H9 (cell line): ENCODE data around the gene ALAS1. TPM values are rescaled to one million over a fixed set of nuclear protein-coding genes. Genes with fewer than 3 reads are reported as not detected.

ENCODE experiments used
- DNase-seq: peaks from one replicate; pipeline ENCODE4 v3.0.0-alpha.2; 2017
- H2AFZ ChIP-seq: one replicate; pipeline ENCODE4 v1.6.1; 2013; ENCODE audit warnings: mild to moderate bottlenecking, low read length, control low read depth, moderate library complexity
- H2AK5ac ChIP-seq: 2 replicates; pipeline ENCODE4 v1.6.1; 2013; ENCODE audit warnings: low read length, control low read depth, mixed read lengths; ENCODE audit not compliant: insufficient read length
- H2BK120ac ChIP-seq: one replicate; pipeline ENCODE4 v1.6.1; 2013; ENCODE audit warnings: low read depth, mild to moderate bottlenecking, low read length, control low read depth, inconsistent platforms; ENCODE audit not compliant: poor library complexity, severe bottlenecking
- H2BK12ac ChIP-seq: 2 replicates; pipeline ENCODE4 v1.6.1; 2013; ENCODE audit warnings: low read length, control low read depth, mixed read lengths, low read depth; ENCODE audit not compliant: insufficient read length
- H2BK15ac ChIP-seq: 2 replicates; pipeline ENCODE4 v1.6.1; 2013; ENCODE audit warnings: low read depth, low read length, control low read depth
- H2BK20ac ChIP-seq: one replicate; pipeline ENCODE4 v1.6.1; 2013; ENCODE audit warnings: low read depth, mild to moderate bottlenecking, low read length, control low read depth, inconsistent platforms; ENCODE audit not compliant: poor library complexity, severe bottlenecking
- H2BK5ac ChIP-seq: 2 replicates; pipeline ENCODE4 v1.6.1; 2013; ENCODE audit warnings: low read length, control low read depth, mixed read lengths; ENCODE audit not compliant: insufficient read length
- H3K14ac ChIP-seq: 2 replicates; pipeline ENCODE4 v1.6.1; 2013; ENCODE audit warnings: low read length, control low read depth; ENCODE audit not compliant: insufficient read depth
- H3K18ac ChIP-seq: 2 replicates; pipeline ENCODE4 v1.6.1; 2013; ENCODE audit warnings: low read depth, mild to moderate bottlenecking, mixed read lengths, low read length, control low read depth; ENCODE audit not compliant: insufficient read length
- H3K23ac ChIP-seq: 2 replicates; pipeline ENCODE4 v1.6.1; 2013; ENCODE audit warnings: low read length, control low read depth, mixed read lengths, low read depth; ENCODE audit not compliant: insufficient read length
- H3K23me2 ChIP-seq: 2 replicates; pipeline ENCODE4 v1.6.1; 2013; ENCODE audit warnings: low read depth, mild to moderate bottlenecking, mixed read lengths, low read length, control low read depth; ENCODE audit not compliant: insufficient read length, poor library complexity, severe bottlenecking
- H3K27ac ChIP-seq: 2 replicates; pipeline ENCODE4 v1.5.1; 2013; ENCODE audit warnings: low read length, control low read depth, mixed read lengths, low read depth; ENCODE audit not compliant: insufficient read length
- H3K27me3 ChIP-seq: 2 replicates; pipeline ENCODE4 v1.6.1; 2013; ENCODE audit warnings: low read length, control low read depth, inconsistent platforms; ENCODE audit not compliant: insufficient read depth
- H3K4ac ChIP-seq: 2 replicates; pipeline ENCODE4 v1.6.1; 2013; ENCODE audit warnings: low read depth, mild to moderate bottlenecking, control low read depth, inconsistent platforms, low read length, moderate library complexity
- H3K4me1 ChIP-seq: 2 replicates; pipeline ENCODE4 v1.6.1; 2013; ENCODE audit warnings: low read length, control low read depth, inconsistent platforms; ENCODE audit not compliant: insufficient read depth
- H3K4me2 ChIP-seq: 2 replicates; pipeline ENCODE4 v1.6.1; 2013; ENCODE audit warnings: low read length, control low read depth, mixed read lengths; ENCODE audit not compliant: insufficient read length, insufficient read depth
- H3K56ac ChIP-seq: 2 replicates; pipeline ENCODE4 v1.6.1; 2013; ENCODE audit warnings: low read depth, mild to moderate bottlenecking, mixed read lengths, low read length, control low read depth; ENCODE audit not compliant: insufficient read length
- H3K79me1 ChIP-seq: 2 replicates; pipeline ENCODE4 v1.6.1; 2013; ENCODE audit warnings: low read depth, mild to moderate bottlenecking, moderate library complexity, low read length, control low read depth, inconsistent platforms; ENCODE audit not compliant: insufficient read depth, poor library complexity, severe bottlenecking
- H3K79me2 ChIP-seq: 2 replicates; pipeline ENCODE4 v1.6.1; 2013; ENCODE audit warnings: low read length, control low read depth, inconsistent platforms; ENCODE audit not compliant: insufficient read depth
- H3K9ac ChIP-seq: 2 replicates; pipeline ENCODE4 v1.6.1; 2013; ENCODE audit warnings: low read length, control low read depth, mixed read lengths; ENCODE audit not compliant: insufficient read length; ENCODE audit errors: extremely low read depth
- H3K9me3 ChIP-seq: one replicate; pipeline ENCODE4 v1.6.1; 2013; ENCODE audit warnings: low read depth, low read length, inconsistent platforms; ENCODE audit not compliant: control insufficient read depth
- H3T11ph ChIP-seq: one replicate; pipeline ENCODE4 v1.6.1; 2013; ENCODE audit warnings: mild to moderate bottlenecking, low read length, control low read depth, inconsistent platforms
- H4K20me1 ChIP-seq: one replicate; pipeline ENCODE4 v1.6.1; 2013; ENCODE audit not compliant: control insufficient read depth, insufficient read length, insufficient read depth
- H4K5ac ChIP-seq: 2 replicates; pipeline ENCODE4 v1.6.1; 2013; ENCODE audit warnings: low read depth, mild to moderate bottlenecking, mixed read lengths, low read length, control low read depth; ENCODE audit not compliant: insufficient read length
- H4K8ac ChIP-seq: replicated peaks from 2 replicates; pipeline ENCODE4 v1.6.1; 2013; ENCODE audit warnings: low read length, control low read depth, mixed read lengths, low read depth; ENCODE audit not compliant: insufficient read length
- H4K91ac ChIP-seq: 2 replicates; pipeline ENCODE4 v1.6.1; 2013; ENCODE audit warnings: low read depth, mild to moderate bottlenecking, moderate library complexity, mixed read lengths, low read length, control low read depth; ENCODE audit not compliant: insufficient read length
- H3K27ac Mint-ChIP-seq, 3 experiments: 2 replicates in 2 of 3; 3 replicates in 1 of 3; pipeline ENCODE4 v1.8.0; 2020 to 2021; ENCODE audit warnings: mixed read lengths in 3 of 3, mild to moderate bottlenecking in 1 of 3, moderate library complexity in 1 of 3
- H3K27me3 Mint-ChIP-seq: 2 replicates; pipeline ENCODE4 v1.8.0; 2021; ENCODE audit warnings: low read depth, mild to moderate bottlenecking, moderate library complexity, mixed read lengths
- H3K36me3 Mint-ChIP-seq, 3 experiments: 2 replicates in 2 of 3; 3 replicates in 1 of 3; pipeline ENCODE4 v1.8.0; 2020 to 2021; ENCODE audit warnings: low read depth in 3 of 3, mixed read lengths in 3 of 3; ENCODE audit not compliant: insufficient read depth in 1 of 3
- H3K4me1 Mint-ChIP-seq, 2 experiments: 2 replicates each; pipeline ENCODE4 v1.8.0; 2020; ENCODE audit warnings: mixed read lengths in 2 of 2
- H3K4me3 Mint-ChIP-seq, 2 experiments: 2 replicates in 1 of 2; 3 replicates in 1 of 2; pipeline ENCODE4 v1.8.0; 2020 to 2021; ENCODE audit warnings: mild to moderate bottlenecking in 2 of 2, mixed read lengths in 2 of 2, moderate library complexity in 1 of 2
- H3K9me3 Mint-ChIP-seq, 2 experiments: 2 replicates in 1 of 2; 3 replicates in 1 of 2; pipeline ENCODE4 v1.8.0; 2020; ENCODE audit warnings: mild to moderate bottlenecking in 2 of 2, mixed read lengths in 2 of 2, moderate library complexity in 1 of 2
- WGBS: extraction: QIAGEN DNeasy Blood & Tissue Kit; methylation state at CpG from one replicate; pipeline ENCODE4 v1.1.7; 2013; ENCODE audit warnings: missing lambda C conversion rate, low lambda C conversion rate, mixed read lengths; ENCODE audit not compliant: insufficient read length; ENCODE audit errors: extremely low coverage; 5-methylcytosine and 5-hydroxymethylcytosine counted together
- total RNA-seq: library from RNA; stranded (reverse); gene quantifications from 2 replicates; pipeline ENCODE4 v1.2.1, GENCODE V29; 2021
- TF ChIP-seq, protein P1 (sequence below): fragments of 200-600 bp; sonication (generic); conservative IDR thresholded peaks from 3 replicates; pipeline ENCODE4 v1.8.0; 2021; ENCODE audit warnings: antibody characterized with exemption, mild to moderate bottlenecking

ALAS1 gene
- total RNA-seq, 1 experiment from 2014 or later = 39.1 TPM

- Histone ChIP-seq H4K20me1 (no peaks in the 10 kb centered on the region), H3K4ac (no peak overlapping the region; the same call in 1 of the 2 replicates), H3K23me2 (peaks cover 8% of the 10 kb centered on the region), H3K79me2 (peaks cover 5% of the 10 kb centered on the region; the same call in 1 of the 2 replicates), H4K5ac (no peak overlapping the region), H2BK20ac (no peak overlapping the region), H2BK12ac (no peak overlapping the region), H2AK5ac (no peak overlapping the region), H3K27me3 (no peaks in the 10 kb centered on the region), H3K27ac (no peak overlapping the region), H3K56ac (no peak overlapping the region), H2AFZ (no peak overlapping the region), H3T11ph (no peak overlapping the region), H4K8ac (no peak overlapping the region), H2BK120ac (no peak overlapping the region), H3K9me3 (no peaks in the 10 kb centered on the region), H2BK15ac (no peak overlapping the region), H3K23ac (no peak overlapping the region), H3K18ac (no peak overlapping the region), H3K14ac (peak overlapping the region; percentile 61; the same call in 1 of the 2 replicates), H3K4me1 (peaks cover 15% of the 10 kb centered on the region), H4K91ac (no peak overlapping the region), H2BK5ac (no peak overlapping the region), H3K79me1 (no peaks in the 10 kb centered on the region), H3K4me2 (peak overlapping the region; percentile 99), H3K9ac (no peak overlapping the region)
- DNase-seq = no peak
- WGBS = no CpG with 5 or more reads among the region's 6 CpGs
- Mint-ChIP-seq H3K27ac (peak overlapping the region; percentile 55 to 63 (median 61); a peak in 3 of 7 replicates), H3K4me3 (peak overlapping the region; percentile 35 to 68; a peak in 4 of 5 replicates), H3K36me3 (peaks cover 0 to 21% (median 17%) of the 10 kb centered on the region in 3 experiments; a peak in 5 of 7 replicates), H3K27me3 (peaks cover under 1% of the 10 kb centered on the region), H3K9me3 (no peaks in the 10 kb centered on the region), H3K4me1 (peaks cover 39 to 47% of the 10 kb centered on the region in 2 experiments)
- TF ChIP-seq, protein P1, sequence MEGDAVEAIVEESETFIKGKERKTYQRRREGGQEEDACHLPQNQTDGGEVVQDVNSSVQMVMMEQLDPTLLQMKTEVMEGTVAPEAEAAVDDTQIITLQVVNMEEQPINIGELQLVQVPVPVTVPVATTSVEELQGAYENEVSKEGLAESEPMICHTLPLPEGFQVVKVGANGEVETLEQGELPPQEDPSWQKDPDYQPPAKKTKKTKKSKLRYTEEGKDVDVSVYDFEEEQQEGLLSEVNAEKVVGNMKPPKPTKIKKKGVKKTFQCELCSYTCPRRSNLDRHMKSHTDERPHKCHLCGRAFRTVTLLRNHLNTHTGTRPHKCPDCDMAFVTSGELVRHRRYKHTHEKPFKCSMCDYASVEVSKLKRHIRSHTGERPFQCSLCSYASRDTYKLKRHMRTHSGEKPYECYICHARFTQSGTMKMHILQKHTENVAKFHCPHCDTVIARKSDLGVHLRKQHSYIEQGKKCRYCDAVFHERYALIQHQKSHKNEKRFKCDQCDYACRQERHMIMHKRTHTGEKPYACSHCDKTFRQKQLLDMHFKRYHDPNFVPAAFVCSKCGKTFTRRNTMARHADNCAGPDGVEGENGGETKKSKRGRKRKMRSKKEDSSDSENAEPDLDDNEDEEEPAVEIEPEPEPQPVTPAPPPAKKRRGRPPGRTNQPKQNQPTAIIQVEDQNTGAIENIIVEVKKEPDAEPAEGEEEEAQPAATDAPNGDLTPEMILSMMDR = no peak
Measured at GRCh38 chr3:52237006-52237656, 39.2 kb downstream of the ALAS1 start.
